GM23248 (cell line): ENCODE data around the gene TMEM165. TPM values are rescaled to one million over a fixed set of nuclear protein-coding genes. Genes with fewer than 3 reads are reported as not detected.

Source experiments
- DNase-seq: peaks from one replicate; pipeline ENCODE4 v3.0.0-alpha.2; 2015
- H2AFZ ChIP-seq: fragments of 200-600 bp; sonication (generic); 2 replicates; pipeline ENCODE4 v1.6.1; 2016; ENCODE audit warnings: antibody characterized with exemption
- H3F3A ChIP-seq: fragments of 200-600 bp; sonication (generic); 2 replicates; pipeline ENCODE4 v1.6.1; 2016; ENCODE audit warnings: mild to moderate bottlenecking, antibody characterized with exemption, mixed run types; ENCODE audit not compliant: insufficient read depth
- H3K27ac ChIP-seq: fragments of 200-600 bp; sonication (generic); 2 replicates; pipeline ENCODE4 v1.5.1; 2016; ENCODE audit warnings: mild to moderate bottlenecking
- H3K27me3 ChIP-seq: fragments of 200-600 bp; sonication (generic); replicated peaks from 2 replicates; pipeline ENCODE4 v1.6.1; 2016; ENCODE audit warnings: mild to moderate bottlenecking; ENCODE audit not compliant: insufficient read depth
- H3K36me3 ChIP-seq: fragments of 200-600 bp; sonication (generic); 2 replicates; pipeline ENCODE4 v1.6.1; 2016; ENCODE audit warnings: low read depth, mild to moderate bottlenecking
- H3K4me1 ChIP-seq: fragments of 200-600 bp; sonication (generic); 2 replicates; pipeline ENCODE4 v1.6.1; 2016; ENCODE audit warnings: mild to moderate bottlenecking; ENCODE audit not compliant: insufficient read depth
- H3K4me2 ChIP-seq: fragments of 200-600 bp; sonication (generic); one replicate; pipeline ENCODE4 v1.6.1; 2016; ENCODE audit warnings: mild to moderate bottlenecking; ENCODE audit not compliant: unreplicated experiment
- H3K4me3 ChIP-seq: fragments of 200-600 bp; sonication (generic); 2 replicates; pipeline ENCODE4 v1.5.1; 2016; ENCODE audit warnings: mild to moderate bottlenecking
- H3K79me2 ChIP-seq: fragments of 200-600 bp; sonication (generic); 2 replicates; pipeline ENCODE4 v1.6.1; 2016; ENCODE audit warnings: mild to moderate bottlenecking; ENCODE audit not compliant: insufficient read depth
- H3K9ac ChIP-seq: fragments of 200-600 bp; sonication (generic); 2 replicates; pipeline ENCODE4 v1.6.1; 2016; ENCODE audit warnings: mild to moderate bottlenecking
- H3K9me2 ChIP-seq: fragments of 200-600 bp; sonication (generic); 2 replicates; pipeline ENCODE4 v1.6.1; 2016; ENCODE audit warnings: mixed run types, mild to moderate bottlenecking, moderate library complexity; ENCODE audit not compliant: insufficient read depth
- H3K9me3 ChIP-seq: fragments of 200-600 bp; sonication (generic); one replicate; pipeline ENCODE4 v1.6.1; 2017; ENCODE audit warnings: low read depth
- H4K20me1 ChIP-seq: fragments of 200-600 bp; sonication (generic); 2 replicates; pipeline ENCODE4 v1.6.0; 2016; ENCODE audit not compliant: insufficient read depth
- EZH2 ChIP-seq: fragments of 200-600 bp; sonication (generic); IDR thresholded peaks from 2 replicates; pipeline ENCODE4 v1.6.1; 2018; ENCODE audit warnings: antibody characterized with exemption, mild to moderate bottlenecking; ENCODE audit not compliant: insufficient read depth, poor library complexity, severe bottlenecking
- EZH2phosphoT487 ChIP-seq: fragments of 200-600 bp; sonication (generic); IDR thresholded peaks from 2 replicates; pipeline ENCODE4 v1.6.1; 2018; ENCODE audit warnings: antibody characterized with exemption, moderate library complexity, mild to moderate bottlenecking, low read depth; ENCODE audit not compliant: insufficient read depth
- WGBS, 2 experiments: methylation state at CpG; one replicate each; pipeline ENCODE4 v1.1.6; 2015 to 2017; ENCODE audit warnings: low lambda C conversion rate in 2 of 2, low coverage in 1 of 2; ENCODE audit errors: missing lambda C conversion rate in 2 of 2; 5-methylcytosine and 5-hydroxymethylcytosine counted together
- in situ Hi-C: fragments of 300-500 bp; cut with MboI; formaldehyde crosslinking; loops from 2 replicates; pipeline ENCODE4 v1.15.0; 2020
- polyA plus RNA-seq: library from polyadenylated mRNA; unstranded; fragments of >200 nt; fragmentation: Nextera tagmentation; extraction: Ambion mirVana; gene quantifications from 2 replicates; pipeline ENCODE4 v1.2.1, GENCODE V29; 2016
- total RNA-seq: library from RNA; depleted of rRNA; stranded (reverse); fragments of >200 nt; shearing (Covaris generic); gene quantifications from 2 replicates; pipeline ENCODE4 v1.2.3, GENCODE V29; 2014

The TMEM165 gene
- total and polyA plus RNA-seq, 2 experiments from 2014 or later: 188 to 217 TPM

DNA sequence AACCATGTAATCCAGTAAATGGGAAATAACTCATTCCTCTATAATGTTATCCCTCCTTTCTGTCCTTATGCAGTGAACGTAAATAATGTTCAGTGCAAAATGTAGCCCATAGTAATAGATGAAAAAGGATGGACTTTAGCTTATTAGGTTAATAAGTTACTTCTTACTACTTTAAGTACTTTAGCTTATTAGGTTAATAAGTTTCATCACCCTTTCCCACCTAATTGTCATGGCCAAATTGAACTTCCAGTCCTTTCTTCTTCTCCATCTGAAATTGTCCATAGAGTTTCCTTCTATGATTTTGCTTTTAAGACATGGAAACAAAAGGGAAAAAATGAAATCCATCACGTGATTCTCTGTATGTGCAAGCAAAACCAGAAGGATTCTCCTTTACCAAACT is 15.2 kb upstream of the TMEM165 start:
- Histone ChIP-seq H3K9ac (no peak overlapping the region), H2AFZ (no peak overlapping the region), H3K79me2 (no peaks in the 10 kb centered on the region), H4K20me1 (no peaks in the 10 kb centered on the region), H3K4me2 (no peak overlapping the region), H3K9me3 (no peaks in the 10 kb centered on the region), H3K36me3 (no peaks in the 10 kb centered on the region), H3K4me3 (no peak overlapping the region), H3K27me3 (no peaks in the 10 kb centered on the region), H3K27ac (no peak overlapping the region), H3K9me2 (no peaks in the 10 kb centered on the region), H3F3A (0 out of 2 replicates have a peak, but pooled peaks cover 3% of the 10 kb centered on the region), H3K4me1 (no peaks in the 10 kb centered on the region)
- WGBS, 2 experiments: 78 to 81% methylated on average over 2 of the region's 2 CpGs
- no peak for TF ChIP-seq EZH2phosphoT487
- TF ChIP-seq EZH2: no peak
- DNase-seq: no peak
- in situ Hi-C loops: no loop called here

DNA sequence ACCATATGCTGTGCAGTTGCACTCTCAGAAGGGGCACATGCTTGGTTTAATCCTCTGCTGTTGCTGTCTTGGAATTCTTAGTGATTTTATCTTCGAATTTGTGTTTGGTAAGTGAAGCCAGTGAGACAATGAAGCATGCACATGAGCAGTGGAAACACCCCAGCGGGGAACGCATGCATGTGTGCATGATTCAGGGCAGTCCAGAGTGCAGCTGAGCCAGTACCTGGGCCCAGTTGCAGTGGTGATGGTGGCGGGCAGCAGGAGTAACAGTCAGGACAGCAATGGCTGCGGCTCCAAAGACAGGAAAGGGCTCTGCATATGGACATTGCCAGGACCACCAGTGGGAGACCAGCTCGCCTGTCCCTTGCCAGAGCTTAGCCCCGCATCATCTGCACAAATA is 14.3 kb upstream of the TMEM165 start:
- in situ Hi-C loops: no loop called here
- H3K9me2 ChIP-seq: no peaks in the 10 kb centered on the region
- H3K4me2 ChIP-seq: no peak overlapping the region
- no peak for TF ChIP-seq EZH2
- no peak for TF ChIP-seq EZH2phosphoT487
- H2AFZ ChIP-seq: no peak overlapping the region
- DNase-seq: no peak
- no peak overlapping the region for H3K27ac ChIP-seq
- H3K36me3 ChIP-seq: no peaks in the 10 kb centered on the region
- H3K27me3 ChIP-seq: no peaks in the 10 kb centered on the region
- no peak overlapping the region for H3K9ac ChIP-seq
- H3K4me1 ChIP-seq: no peaks in the 10 kb centered on the region
- H3K9me3 ChIP-seq: no peaks in the 10 kb centered on the region
- no peaks in the 10 kb centered on the region for H3K79me2 ChIP-seq
- H3K4me3 ChIP-seq: no peak overlapping the region
- 0 out of 2 replicates have a peak, but pooled peaks cover 3% of the 10 kb centered on the region for H3F3A ChIP-seq
- no peaks in the 10 kb centered on the region for H4K20me1 ChIP-seq
- WGBS, 2 experiments: 77 to 82% methylated on average over 7 of the region's 7 CpGs

DNA sequence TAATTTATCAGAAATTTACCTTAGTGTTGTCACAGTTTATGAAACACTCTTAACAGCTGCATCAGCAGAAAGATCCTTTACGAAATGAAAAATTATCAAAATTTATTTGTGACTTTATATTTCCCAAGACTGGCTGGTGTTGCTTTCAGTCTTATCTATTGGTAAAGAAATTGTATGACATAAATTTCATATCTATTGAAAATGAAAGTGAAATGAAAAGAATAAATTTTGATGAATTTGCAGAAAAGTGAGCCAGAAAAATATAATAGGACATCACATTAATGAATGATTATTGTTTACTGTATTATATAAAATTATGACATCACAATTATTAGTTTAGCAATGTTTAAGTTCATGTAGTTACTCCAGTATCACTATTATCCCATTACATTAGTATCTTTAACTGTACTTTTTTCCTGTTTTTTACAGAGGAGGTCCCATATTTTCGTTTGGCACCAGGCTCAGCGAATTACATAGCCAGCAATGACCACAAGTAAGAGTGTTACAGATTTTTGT is 13.2 kb upstream of the TMEM165 start:
- no peak overlapping the region for H3K9ac ChIP-seq
- in situ Hi-C loops: no loop called here
- DNase-seq: no peak
- H3K79me2 ChIP-seq: no peaks in the 10 kb centered on the region
- 92 to 97% methylated on average over 3 of the region's 3 CpGs for WGBS, 2 experiments
- H3K4me2 ChIP-seq: no peak overlapping the region
- no peaks in the 10 kb centered on the region for H3K9me2 ChIP-seq
- H2AFZ ChIP-seq: no peak overlapping the region
- H3K9me3 ChIP-seq: no peaks in the 10 kb centered on the region
- no peak overlapping the region for H3K27ac ChIP-seq
- H3K4me3 ChIP-seq: no peak overlapping the region
- TF ChIP-seq EZH2 (no peak), EZH2phosphoT487 (no peak)
- H3K36me3 ChIP-seq: no peaks in the 10 kb centered on the region
- no peaks in the 10 kb centered on the region for H3K4me1 ChIP-seq
- 0 out of 2 replicates have a peak, but pooled peaks cover 3% of the 10 kb centered on the region for H3F3A ChIP-seq
- H3K27me3 ChIP-seq: no peaks in the 10 kb centered on the region
- H4K20me1 ChIP-seq: no peaks in the 10 kb centered on the region

DNA sequence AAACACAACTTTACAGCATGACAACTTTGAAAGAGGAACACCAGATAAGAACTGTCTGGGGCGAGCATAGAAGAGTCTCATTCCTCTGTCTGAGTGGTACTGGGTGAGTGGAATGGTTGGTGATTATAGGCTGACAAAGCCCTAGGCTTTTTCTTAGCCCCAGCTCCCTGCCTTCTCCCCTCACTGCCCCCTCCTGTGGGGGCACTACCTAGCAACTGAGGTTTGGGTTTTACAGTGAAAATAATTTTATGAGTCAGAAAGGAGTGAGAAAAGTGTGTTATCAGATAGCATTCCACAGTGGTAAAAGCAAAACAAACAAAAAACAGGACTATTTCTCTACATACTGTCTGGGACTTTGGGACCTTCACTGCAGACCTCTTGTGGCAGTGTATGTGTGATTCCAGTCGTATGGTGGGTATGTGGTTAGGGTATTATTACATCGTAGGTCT is 10.5 kb upstream of the TMEM165 start:
- no peak for DNase-seq
- H3K79me2 ChIP-seq: no peaks in the 10 kb centered on the region
- TF ChIP-seq EZH2 (no peak), EZH2phosphoT487 (no peak)
- no peaks in the 10 kb centered on the region for H3K9me2 ChIP-seq
- no peak overlapping the region for H3K4me3 ChIP-seq
- H3K27me3 ChIP-seq: no peaks in the 10 kb centered on the region
- WGBS, 2 experiments: 78 to 85% methylated on average over 3 of the region's 3 CpGs
- H3F3A ChIP-seq: 0 out of 2 replicates have a peak, but pooled peaks cover 3% of the 10 kb centered on the region
- no peak overlapping the region for H3K4me2 ChIP-seq
- no peak overlapping the region for H3K27ac ChIP-seq
- no peak overlapping the region for H2AFZ ChIP-seq
- in situ Hi-C loops: no loop called here
- H3K36me3 ChIP-seq: no peaks in the 10 kb centered on the region
- H3K9ac ChIP-seq: no peak overlapping the region
- H4K20me1 ChIP-seq: no peaks in the 10 kb centered on the region
- no peaks in the 10 kb centered on the region for H3K4me1 ChIP-seq
- H3K9me3 ChIP-seq: no peaks in the 10 kb centered on the region

DNA sequence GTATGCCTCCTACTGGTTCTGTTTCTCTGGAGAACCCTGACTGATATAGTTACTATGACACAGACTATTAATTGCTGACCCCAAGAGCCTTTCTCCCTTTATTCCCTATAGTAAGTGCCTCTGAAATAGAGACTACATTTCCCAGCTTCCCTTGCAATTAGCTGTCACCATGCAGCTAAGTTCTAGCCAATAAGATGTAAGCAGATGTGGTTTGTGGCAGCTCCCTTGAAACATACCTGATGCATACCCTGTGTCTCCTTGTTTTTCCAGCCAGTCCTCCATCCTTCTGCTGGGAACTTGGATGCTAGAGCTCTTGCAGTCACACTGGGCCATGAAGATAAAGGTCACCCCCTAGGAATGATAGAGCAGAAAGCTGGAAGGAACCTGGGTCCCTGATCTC is 9.7 kb upstream of the TMEM165 start:
- Histone ChIP-seq H3K4me2 (no peak overlapping the region), H3K9me3 (no peaks in the 10 kb centered on the region), H3K9me2 (no peaks in the 10 kb centered on the region), H3K79me2 (no peaks in the 10 kb centered on the region), H4K20me1 (no peaks in the 10 kb centered on the region), H2AFZ (no peak overlapping the region), H3K27ac (no peak overlapping the region), H3F3A (0 out of 2 replicates have a peak, but pooled peaks cover 3% of the 10 kb centered on the region), H3K9ac (no peak overlapping the region), H3K27me3 (no peaks in the 10 kb centered on the region), H3K36me3 (no peaks in the 10 kb centered on the region), H3K4me1 (no peaks in the 10 kb centered on the region), H3K4me3 (no peak overlapping the region)
- DNase-seq: peak; percentile 42
- no peak for TF ChIP-seq EZH2
- no peak for TF ChIP-seq EZH2phosphoT487
- in situ Hi-C loops: no loop called here
